A549 treated with dexamethasone at 1 μM for 4 hours (cell line): ENCODE measurements around the gene SNURF. TPM values are rescaled to one million over a fixed set of nuclear protein-coding genes. Genes with fewer than 3 reads are reported as not detected.

ENCODE experiments used
- total RNA-seq: library from RNA; stranded (reverse); fragments of 200-300 nt; extraction: Qiagen RNA extraction; gene quantifications from 5 replicates; pipeline ENCODE4 v1.2.3, GENCODE V29; 2022

SNURF gene
- total RNA-seq: 4.2 to 16.4 TPM (median 6.7 TPM) in 5 replicates

DNA sequence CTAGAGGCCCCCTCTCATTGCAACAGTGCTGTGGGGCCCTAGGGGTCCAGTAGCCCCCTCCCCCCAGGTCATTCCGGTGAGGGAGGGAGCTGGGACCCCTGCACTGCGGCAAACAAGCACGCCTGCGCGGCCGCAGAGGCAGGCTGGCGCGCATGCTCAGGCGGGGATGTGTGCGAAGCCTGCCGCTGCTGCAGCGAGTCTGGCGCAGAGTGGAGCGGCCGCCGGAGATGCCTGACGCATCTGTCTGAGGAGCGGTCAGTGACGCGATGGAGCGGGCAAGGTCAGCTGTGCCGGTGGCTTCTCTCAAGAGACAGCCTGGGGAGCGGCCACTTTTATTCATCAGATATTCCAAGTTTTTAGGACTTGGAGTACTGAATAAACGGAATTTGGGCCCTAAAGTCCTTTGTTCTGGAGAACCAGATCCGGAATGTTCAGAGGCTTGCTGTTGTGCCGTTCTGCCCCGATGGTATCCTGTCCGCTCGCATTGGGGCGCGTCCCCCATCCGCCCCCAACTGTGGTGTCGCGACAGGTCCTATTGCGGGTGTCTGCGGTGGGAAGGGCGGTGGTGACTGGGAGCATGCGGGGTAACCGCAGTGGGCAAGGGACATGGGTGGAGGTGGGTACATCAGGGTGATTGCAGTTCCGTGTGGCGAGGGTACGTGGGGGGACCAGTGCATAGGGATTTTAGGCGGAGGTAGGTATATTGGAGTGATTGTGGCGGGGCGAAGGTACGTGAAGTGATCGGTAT, at the start of gene SNURF, which contains the start of gene SNRPN:
TSS of gene SNURF (plus strand) at position 205 of the 748 bp plus-strand sequence. CDS start at position 267, 62 bp downstream.
TSS of gene SNRPN (plus strand) at position 205 of the 748 bp plus-strand sequence. CDS start 19,467 bp downstream, outside the sequence.

Other genes with a start within 250 kb of the SNURF start
- 97.3 to 106 TPM (median 101 TPM) in 5 replicates for gene SNRPN, start within 50 bp of the SNURF start, total RNA-seq